ENCODE data around the gene KRTAP4-1. TPM values are rescaled to one million over a fixed set of nuclear protein-coding genes. Genes with fewer than 3 reads are reported as not detected.
"Not testable (repeated sequence)": the region's sequence is repeated elsewhere in the genome, so short reads cannot be mapped to it uniquely, and the experiment has no call there.

The KRTAP4-1 gene
- total and polyA plus RNA-seq, 12 donors, result not detected

DNA sequence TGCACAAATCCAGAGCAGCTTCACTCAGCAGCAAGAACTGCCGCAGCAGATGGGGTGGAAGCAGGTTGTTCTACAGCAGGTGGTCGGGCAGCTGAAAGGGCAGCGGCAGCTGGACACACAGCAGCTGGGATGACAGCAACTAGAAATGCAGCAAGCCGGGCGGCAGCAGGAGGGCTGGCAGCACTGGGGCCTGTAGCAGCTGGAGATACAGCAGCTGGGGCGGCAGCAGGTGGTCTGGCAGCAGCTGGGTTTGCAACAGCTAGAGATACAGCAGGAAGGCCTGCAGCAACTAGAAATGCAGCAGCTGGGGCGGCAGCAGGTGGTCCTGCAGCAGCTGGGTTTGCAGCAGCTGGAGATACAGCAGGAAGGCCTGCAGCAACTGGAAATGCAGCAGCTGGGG, 17.1 kb downstream of the KRTAP4-1 start:
- TF ChIP-seq, protein P1, sequence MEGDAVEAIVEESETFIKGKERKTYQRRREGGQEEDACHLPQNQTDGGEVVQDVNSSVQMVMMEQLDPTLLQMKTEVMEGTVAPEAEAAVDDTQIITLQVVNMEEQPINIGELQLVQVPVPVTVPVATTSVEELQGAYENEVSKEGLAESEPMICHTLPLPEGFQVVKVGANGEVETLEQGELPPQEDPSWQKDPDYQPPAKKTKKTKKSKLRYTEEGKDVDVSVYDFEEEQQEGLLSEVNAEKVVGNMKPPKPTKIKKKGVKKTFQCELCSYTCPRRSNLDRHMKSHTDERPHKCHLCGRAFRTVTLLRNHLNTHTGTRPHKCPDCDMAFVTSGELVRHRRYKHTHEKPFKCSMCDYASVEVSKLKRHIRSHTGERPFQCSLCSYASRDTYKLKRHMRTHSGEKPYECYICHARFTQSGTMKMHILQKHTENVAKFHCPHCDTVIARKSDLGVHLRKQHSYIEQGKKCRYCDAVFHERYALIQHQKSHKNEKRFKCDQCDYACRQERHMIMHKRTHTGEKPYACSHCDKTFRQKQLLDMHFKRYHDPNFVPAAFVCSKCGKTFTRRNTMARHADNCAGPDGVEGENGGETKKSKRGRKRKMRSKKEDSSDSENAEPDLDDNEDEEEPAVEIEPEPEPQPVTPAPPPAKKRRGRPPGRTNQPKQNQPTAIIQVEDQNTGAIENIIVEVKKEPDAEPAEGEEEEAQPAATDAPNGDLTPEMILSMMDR (IDR thresholded peaks at IDR 0.05), result no peak
- no peak for TF ChIP-seq POLR2A (IDR thresholded peaks at IDR 0.05)
- H3K36me3 ChIP-seq (replicated peaks in 1 of 2), result no peaks in the 10 kb centered on the region
- no peak overlapping the region for H3K4me3 ChIP-seq
- H3K4me1 ChIP-seq (replicated peaks in 1 of 2), result no peaks in the 10 kb centered on the region
- H3K9me3 ChIP-seq (replicated peaks in 1 of 3), result no peaks in the 10 kb centered on the region
- H3K27me3 ChIP-seq, result no peaks in the 10 kb centered on the region
- DNase-seq, result no peak
- intact Hi-C loops (cut with DNase I), result no loop called here
- no peak overlapping the region for H3K27ac ChIP-seq
- 80 to 90% (median 84%) methylated on average over 6 to 7 of the region's 7 CpGs for WGBS, 4 donors

DNA sequence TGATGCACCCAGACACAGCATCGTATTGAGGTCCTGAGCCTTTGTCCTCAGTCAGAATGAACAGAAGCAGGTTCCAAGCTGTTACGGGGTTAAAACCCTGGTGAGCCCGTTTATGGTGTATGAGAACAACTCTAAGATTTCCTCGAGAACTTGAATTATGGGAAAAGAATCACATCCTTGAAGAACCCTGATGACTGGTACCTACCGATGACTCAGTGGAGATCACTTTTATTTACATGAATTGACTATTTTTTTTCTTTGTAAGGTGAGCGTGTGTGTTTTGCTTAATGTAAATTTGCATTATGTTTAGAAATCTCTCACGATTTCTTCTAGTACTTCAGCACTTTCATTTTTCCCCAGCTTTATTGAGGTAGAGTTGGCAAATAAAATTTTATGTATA, 20.9 kb downstream of the KRTAP4-1 start:
- Histone ChIP-seq H3K4me3 (no peak overlapping the region), H3K27ac (no peak overlapping the region), H3K27me3 (no peaks in the 10 kb centered on the region), H3K9me3 (replicated peaks in 1 of 3) (no peaks in the 10 kb centered on the region), H3K4me1 (replicated peaks in 1 of 2) (no peaks in the 10 kb centered on the region), H3K36me3 (replicated peaks in 1 of 2) (no peaks in the 10 kb centered on the region)
- DNase-seq, result no peak
- TF ChIP-seq, protein P1 (IDR thresholded peaks at IDR 0.05), result no peak
- no peak for TF ChIP-seq POLR2A (IDR thresholded peaks at IDR 0.05)
- intact Hi-C loops (cut with DNase I), result no loop called here
- WGBS, 4 donors, result 64 to 77% (median 71%) methylated on average over 7 of the region's 7 CpGs

DNA sequence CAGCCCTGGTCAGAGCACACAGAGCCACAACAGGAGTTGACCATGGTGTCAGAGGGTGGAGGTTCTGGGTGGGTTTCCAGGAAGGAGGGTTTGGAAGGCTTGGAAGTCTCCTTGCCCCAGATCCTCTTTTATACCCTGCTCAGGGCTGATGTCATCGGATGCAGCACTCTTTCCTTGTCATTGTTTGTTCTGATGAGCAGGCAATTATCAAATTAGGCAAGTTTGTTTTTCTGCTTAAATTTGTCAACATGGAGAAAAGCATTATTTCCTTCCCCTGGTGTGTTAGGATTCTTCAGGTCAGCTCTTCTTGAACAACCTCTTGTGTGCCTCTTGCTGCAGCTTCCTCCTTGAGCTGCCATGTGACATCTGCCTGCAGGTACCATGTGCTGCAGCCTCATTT, 24.1 kb downstream of the KRTAP4-1 start, which contains the start of gene KRTAP4-4:
Gene KRTAP4-4, minus strand, starts transcription at position 101 of the 400 bp plus-strand sequence. Its CDS starts 57 bp downstream, at position 44.
- Histone ChIP-seq H3K27me3 (no peaks in the 10 kb centered on the region), H3K27ac (no peak within 1 kb of the TSS), H3K36me3 (replicated peaks in 1 of 2) (no peaks in the 10 kb centered on the region), H3K4me3 (no peak within 1 kb of the TSS), H3K9me3 (replicated peaks in 1 of 3) (no peaks in the 10 kb centered on the region), H3K4me1 (replicated peaks in 1 of 2) (no peaks in the 10 kb centered on the region)
- TF ChIP-seq, protein P1 (IDR thresholded peaks at IDR 0.05), result no peak
- TF ChIP-seq POLR2A (IDR thresholded peaks at IDR 0.05), result no peak
- intact Hi-C loops (cut with DNase I), result no loop called here
- WGBS, 4 donors, result 88 to 96% (median 91%) methylated on average over 1 of the region's 1 CpG
- DNase-seq, result no peak

DNA sequence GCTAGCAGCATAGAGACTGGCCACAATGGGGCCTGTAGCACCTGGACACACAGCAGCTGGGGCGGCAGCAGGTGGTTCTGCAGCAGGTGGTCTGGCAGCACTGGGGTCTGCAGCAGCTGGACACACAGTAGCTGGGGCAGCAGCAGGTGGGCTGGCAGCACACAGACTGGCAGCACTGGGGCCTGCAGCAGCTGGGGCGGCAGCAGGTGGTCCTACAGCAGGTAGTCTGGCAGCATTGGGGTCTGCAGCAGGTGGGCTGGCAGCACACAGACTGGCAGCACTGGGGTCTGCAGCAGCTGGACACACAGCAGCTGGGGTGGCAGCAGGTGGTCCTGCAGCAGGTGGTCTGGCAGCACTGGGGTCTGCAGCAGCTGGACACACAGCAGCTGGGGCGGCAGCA, 24.5 kb downstream of the KRTAP4-1 start:
- 88 to 100% (median 94%) methylated on average over 3 of the region's 3 CpGs; no CpG with 5 or more reads in 1 of the 4 donors for WGBS, 4 donors
- H3K36me3 ChIP-seq (replicated peaks in 1 of 2); H3K27ac ChIP-seq; DNase-seq; H3K27me3 ChIP-seq; H3K4me1 ChIP-seq (replicated peaks in 1 of 2); H3K4me3 ChIP-seq; intact Hi-C loops (cut with DNase I); H3K9me3 ChIP-seq (replicated peaks in 1 of 3): not testable (repeated sequence)

DNA sequence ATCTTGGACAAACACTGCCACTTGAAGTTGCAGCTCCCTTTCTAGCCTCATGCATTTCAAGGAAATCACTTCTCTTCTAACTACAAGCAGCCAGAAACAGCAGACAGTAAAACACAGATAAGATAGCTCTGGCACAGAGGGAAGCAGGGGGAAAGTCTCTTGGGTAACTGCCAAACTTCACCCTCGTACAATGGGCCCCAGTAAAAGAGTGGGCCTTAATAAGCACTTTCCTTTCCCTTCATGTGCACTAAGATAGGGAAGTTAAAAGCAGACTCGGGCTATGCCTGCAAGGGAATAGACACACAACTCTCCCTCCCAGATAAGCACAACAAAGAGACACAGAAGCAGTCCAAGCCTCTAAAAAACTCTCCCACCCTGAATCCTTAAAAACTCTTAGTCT, 30.9 kb downstream of the KRTAP4-1 start:
- no peak overlapping the region for H3K4me3 ChIP-seq
- TF ChIP-seq, protein P1 (IDR thresholded peaks at IDR 0.05), result no peak
- no peak for TF ChIP-seq POLR2A (IDR thresholded peaks at IDR 0.05)
- intact Hi-C loops (cut with DNase I), result no loop called here
- H3K27ac ChIP-seq, result no peak overlapping the region
- no peaks in the 10 kb centered on the region for H3K36me3 ChIP-seq (replicated peaks in 1 of 2)
- H3K27me3 ChIP-seq, result peaks cover 8% of the 10 kb centered on the region
- no peaks in the 10 kb centered on the region for H3K4me1 ChIP-seq (replicated peaks in 1 of 2)
- DNase-seq, result no peak
- no peaks in the 10 kb centered on the region for H3K9me3 ChIP-seq (replicated peaks in 1 of 3)
- WGBS, 4 donors, result 20 to 37% (median 32%) methylated on average over 2 of the region's 2 CpGs

All from adrenal gland (tissue), 12 donors.